K562 (cell line): ENCODE results near the gene KCNN4. TPM values are rescaled to one million over a fixed set of nuclear protein-coding genes. Genes with fewer than 3 reads are reported as not detected.

Source experiments
- ARID2 ChIP-seq: fragments of 450-650 bp; IDR thresholded peaks from 2 replicates; pipeline ENCODE4 v1.6.1; 2017; ENCODE audit warnings: antibody characterized with exemption, mild to moderate bottlenecking
- ARID3A ChIP-seq: IDR thresholded peaks from 2 replicates; pipeline ENCODE4 v1.6.1; 2012; ENCODE audit warnings: low read depth, low read length, improper control_type of control experiment, borderline replicate concordance
- HIVEP1 ChIP-seq: fragments of 250-450 bp; sonication (Bioruptor Pico); IDR thresholded peaks from 2 replicates; pipeline ENCODE4 v1.4.0; 2020; ENCODE audit warnings: mild to moderate bottlenecking
- HOXB6 ChIP-seq: fragments of 250-450 bp; sonication (Bioruptor Pico); IDR thresholded peaks from 2 replicates; pipeline ENCODE4 v1.5.1; 2022; ENCODE audit warnings: mild to moderate bottlenecking, borderline replicate concordance
- ILF3 ChIP-seq: fragments of 450-650 bp; IDR thresholded peaks from 2 replicates; pipeline ENCODE4 v1.6.1; 2018; ENCODE audit warnings: antibody characterized with exemption, mild to moderate bottlenecking, moderate library complexity, borderline replicate concordance
- KAT2B ChIP-seq: IDR thresholded peaks from one replicate; pipeline ENCODE4 v1.6.1; 2012; ENCODE audit warnings: low read depth, mild to moderate bottlenecking, control low read depth, inconsistent platforms, low read length, moderate library complexity
- KDM1A ChIP-seq, 2 experiments: fragments of 450-650 bp; IDR thresholded peaks; 2 replicates each; pipeline ENCODE4 v1.6.1; 2016; ENCODE audit warnings: mild to moderate bottlenecking in 2 of 2
- KLF6 ChIP-seq: fragments of 250-450 bp; sonication (Bioruptor Pico); IDR thresholded peaks from 2 replicates; pipeline ENCODE4 v1.4.0; 2020; ENCODE audit warnings: mild to moderate bottlenecking, moderate library complexity, borderline replicate concordance
- MAZ ChIP-seq, 2 experiments: fragments of 450-650 bp in 1 of 2; sonication (generic) in 1 of 2; formaldehyde crosslinking; IDR thresholded peaks in 1 of 2; conservative IDR thresholded peaks in 1 of 2; 2 replicates each; pipeline versions ENCODE4 v1.4.0 to v1.5.0; 2020; ENCODE audit warnings: mild to moderate bottlenecking in 1 of 2, missing genetic modification reagents in 1 of 2
- MYBL2 ChIP-seq, 2 experiments: fragments of 450-650 bp in 1 of 2; sonication (generic) in 1 of 2; formaldehyde crosslinking in 1 of 2; IDR thresholded peaks; 2 replicates each; pipeline versions ENCODE4 v1.6.1 to v1.8.1; 2017 to 2022; ENCODE audit warnings: borderline replicate concordance in 1 of 2, inconsistent platforms in 1 of 2, low read depth in 1 of 2, mild to moderate bottlenecking in 1 of 2, missing genetic modification reagents in 1 of 2, moderate library complexity in 1 of 2
- NR2C1 ChIP-seq, 2 experiments: fragments of 450-650 bp; IDR thresholded peaks; 2 replicates each; pipeline ENCODE4 v1.6.1; 2017; ENCODE audit warnings: mild to moderate bottlenecking in 2 of 2, antibody characterized with exemption in 1 of 2, inconsistent platforms in 1 of 2, missing compliant biosample characterization in 1 of 2, missing genetic modification characterization in 1 of 2
- TARDBP ChIP-seq: fragments of 450-650 bp; IDR thresholded peaks from 2 replicates; pipeline ENCODE4 v1.6.1; 2016
- ZNF232 ChIP-seq: sonication (generic); formaldehyde crosslinking; IDR thresholded peaks from 2 replicates; pipeline ENCODE4 v1.8.0; 2022; ENCODE audit warnings: mild to moderate bottlenecking, missing genetic modification reagents
- ZNF311 ChIP-seq: fragments of 250-450 bp; sonication (Bioruptor Pico); IDR thresholded peaks from 2 replicates; pipeline ENCODE4 v1.4.0; 2020; ENCODE audit warnings: mild to moderate bottlenecking, moderate library complexity
- ZNF609 ChIP-seq: sonication (generic); formaldehyde crosslinking; IDR thresholded peaks from 2 replicates; pipeline ENCODE4 v1.8.1; 2023; ENCODE audit warnings: missing genetic modification reagents, mild to moderate bottlenecking, borderline replicate concordance
- ZNF644 ChIP-seq: fragments of 200-800 bp; sonication (Bioruptor generic); IDR thresholded peaks from 2 replicates; pipeline ENCODE4 v1.6.1; 2016; ENCODE audit warnings: low read depth, missing genetic modification characterization, missing compliant biosample characterization
- polyA plus RNA-seq, 8 experiments: library from polyadenylated mRNA; depleted of rRNA in 4 of 8; stranded (reverse) in 5 of 8; unstranded in 3 of 8; fragments of >200 nt; fragmentation: Nextera tagmentation in 2 of 8; fragmentation: Illumina TruSeq in 1 of 8; extraction: Ambion mirVana in 2 of 8; extraction: Trizol in 1 of 8; gene quantifications; 2 replicates each; pipeline versions ENCODE4 v1.2.1 to v1.2.3, GENCODE V29; 2011 to 2014; ENCODE audit warnings: inconsistent platforms in 1 of 8, missing spikeins in 1 of 8
- total RNA-seq, 7 experiments: library from RNA; depleted of rRNA in 6 of 7; stranded (reverse); fragments of >200 nt in 6 of 7; fragmentation: Illumina TruSeq in 2 of 7; extraction: Trizol in 2 of 7; gene quantifications; 2 replicates each; pipeline versions ENCODE4 v1.2.1 to v1.2.3, GENCODE V29; 2011 to 2021; ENCODE audit warnings: low replicate concordance in 1 of 7
- TF ChIP-seq, protein P1 (sequence below): fragments of 450-650 bp; formaldehyde crosslinking; IDR thresholded peaks from 2 replicates; pipeline ENCODE4 v1.4.0; 2022; ENCODE audit warnings: missing genetic modification characterization
- TF ChIP-seq, protein P2 (sequence below), 2 experiments: fragments of 450-650 bp; IDR thresholded peaks; 2 replicates each; pipeline ENCODE4 v1.6.1; 2016

The KCNN4 gene
- total and polyA plus RNA-seq, 9 of the 15 experiments (the other 6 are each of a cell fraction or from before 2014, with no cell fraction given), result 0.53 to 37.7 (median 25.9) TPM

DNA sequence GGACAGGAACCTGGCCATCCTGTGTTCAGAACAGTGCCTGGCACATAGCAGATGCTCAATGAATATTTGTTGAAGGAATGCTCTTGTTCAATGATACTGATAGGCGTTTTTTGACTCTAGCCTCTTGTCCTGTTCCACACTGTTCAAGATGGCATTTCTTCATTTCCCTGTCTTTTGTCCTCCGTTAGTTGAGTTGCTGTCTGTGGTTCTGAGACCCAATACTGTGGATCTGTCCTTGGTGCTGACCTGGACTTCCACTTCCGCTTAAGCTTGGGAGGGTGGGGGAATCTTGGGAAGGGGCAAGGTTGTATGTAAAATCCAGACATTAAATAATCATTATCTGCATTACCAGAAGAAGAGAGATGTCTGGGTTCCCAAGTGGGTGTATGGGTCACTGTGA lies 8.3 kb upstream of the KCNN4 start (continued):
- TF ChIP-seq KLF6 (CRISPR knock-in tag) (peak; percentile 42; the same call in 1 of the 2 replicates), NR2C1 (IDR thresholded peaks at IDR 0.05) (no peak), NR2C1 (tag; IDR thresholded peaks at IDR 0.05) (peak; percentile 54; the same call in 1 of the 2 replicates), MYBL2 (IDR thresholded peaks at IDR 0.05; ENCODE audit: low read depth) (no peak), MYBL2 (CRISPR knock-in tag; IDR thresholded peaks at IDR 0.05; ENCODE audit: borderline replicate concordance) (no peak), HIVEP1 (0 out of 2 replicates have a peak, but pooled peaks have one; percentile 14), KAT2B (no peak), ARID3A (no peak), ZNF644 (peak; percentile 92), ZNF311 (CRISPR knock-in tag) (no peak), TARDBP (no peak; the same call in 1 of the 2 replicates), HOXB6 (CRISPR knock-in tag) (no peak), ZNF232 (CRISPR knock-in tag) (no peak), ILF3 (no peak), ARID2 (no peak), ZNF609 (CRISPR knock-in tag) (no peak), MAZ (CRISPR knock-in tag; conservative IDR thresholded peaks at IDR 0.05 in 1 of 2, IDR thresholded peaks at IDR 0.05 in 1 of 2) (peak in 1 of 2 experiments; percentile 94; a peak in 2 of 4 replicates), KDM1A (IDR thresholded peaks at IDR 0.05) (no peak)
- TF ChIP-seq, protein P1, sequence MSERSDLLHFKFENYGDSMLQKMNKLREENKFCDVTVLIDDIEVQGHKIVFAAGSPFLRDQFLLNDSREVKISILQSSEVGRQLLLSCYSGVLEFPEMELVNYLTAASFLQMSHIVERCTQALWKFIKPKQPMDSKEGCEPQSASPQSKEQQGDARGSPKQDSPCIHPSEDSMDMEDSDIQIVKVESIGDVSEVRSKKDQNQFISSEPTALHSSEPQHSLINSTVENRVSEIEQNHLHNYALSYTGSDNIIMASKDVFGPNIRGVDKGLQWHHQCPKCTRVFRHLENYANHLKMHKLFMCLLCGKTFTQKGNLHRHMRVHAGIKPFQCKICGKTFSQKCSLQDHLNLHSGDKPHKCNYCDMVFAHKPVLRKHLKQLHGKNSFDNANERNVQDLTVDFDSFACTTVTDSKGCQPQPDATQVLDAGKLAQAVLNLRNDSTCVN (CRISPR knock-in tag), result peak; percentile 40; the same call in 1 of the 2 replicates
- TF ChIP-seq, protein P2, sequence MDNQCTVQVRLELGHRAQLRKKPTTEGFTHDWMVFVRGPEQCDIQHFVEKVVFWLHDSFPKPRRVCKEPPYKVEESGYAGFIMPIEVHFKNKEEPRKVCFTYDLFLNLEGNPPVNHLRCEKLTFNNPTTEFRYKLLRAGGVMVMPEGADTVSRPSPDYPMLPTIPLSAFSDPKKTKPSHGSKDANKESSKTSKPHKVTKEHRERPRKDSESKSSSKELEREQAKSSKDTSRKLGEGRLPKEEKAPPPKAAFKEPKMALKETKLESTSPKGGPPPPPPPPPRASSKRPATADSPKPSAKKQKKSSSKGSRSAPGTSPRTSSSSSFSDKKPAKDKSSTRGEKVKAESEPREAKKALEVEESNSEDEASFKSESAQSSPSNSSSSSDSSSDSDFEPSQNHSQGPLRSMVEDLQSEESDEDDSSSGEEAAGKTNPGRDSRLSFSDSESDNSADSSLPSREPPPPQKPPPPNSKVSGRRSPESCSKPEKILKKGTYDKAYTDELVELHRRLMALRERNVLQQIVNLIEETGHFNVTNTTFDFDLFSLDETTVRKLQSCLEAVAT (IDR thresholded peaks at IDR 0.05), result no peak
